Gastrocnemius medialis (tissue), 4 donors: ENCODE measurements around the gene WWOX. TPM values are rescaled to one million over a fixed set of nuclear protein-coding genes. Genes with fewer than 3 reads are reported as not detected.
A peak's percentile ranks its signal among the peaks of the same experiment; 100 is the strongest.

Experiments used
- ATAC-seq, 2 donors: fragments of 150-250 bp; one replicate each; pipeline ENCODE4 v1.9.1; 2016
- DNase-seq, 2 donors: peaks; one replicate each; pipeline ENCODE4 v3.0.0-alpha.2; 2019
- H3K27ac ChIP-seq, 4 donors: fragments of 200-600 bp; sonication (generic); 1 replicate in 1 of 4; 2 replicates in 3 of 4; pipeline ENCODE4 v1.5.1; 2016 to 2018; ENCODE audit warnings: mild to moderate bottlenecking in 2 of 4, moderate library complexity in 1 of 4
- H3K27me3 ChIP-seq, 3 donors: fragments of 200-600 bp; sonication (generic) in 2 of 3; 1 replicate in 1 of 3; 2 replicates in 2 of 3; pipeline versions ENCODE4 v1.5.1 to v1.6.0; 2016 to 2019; ENCODE audit warnings: mild to moderate bottlenecking in 1 of 3, moderate library complexity in 1 of 3
- H3K36me3 ChIP-seq, 2 donors: fragments of 200-600 bp; sonication (generic) in 1 of 2; one replicate each; pipeline ENCODE4 v1.5.1; 2017 to 2018
- H3K4me1 ChIP-seq, 2 donors: fragments of 200-600 bp; sonication (generic) in 1 of 2; one replicate each; pipeline ENCODE4 v1.5.1; 2016 to 2017; ENCODE audit warnings: mild to moderate bottlenecking in 2 of 2
- H3K4me3 ChIP-seq, 4 donors: fragments of 200-600 bp; sonication (generic) in 3 of 4; 1 replicate in 1 of 4; 2 replicates in 3 of 4; pipeline ENCODE4 v1.5.1; 2016 to 2019; ENCODE audit warnings: mild to moderate bottlenecking in 2 of 4
- H3K9me3 ChIP-seq, 3 donors: fragments of 200-600 bp; sonication (generic) in 2 of 3; 1 replicate in 1 of 3; 2 replicates in 2 of 3; pipeline ENCODE4 v1.5.1; 2016 to 2019
- POLR2A ChIP-seq, 2 donors: fragments of 450-650 bp; IDR thresholded peaks; one replicate each; pipeline ENCODE4 v1.6.1; 2017; ENCODE audit warnings: antibody characterized with exemption in 2 of 2, mild to moderate bottlenecking in 2 of 2, moderate library complexity in 2 of 2
- in situ Hi-C, 4 donors: fragments of 200-750 bp; cut with MboI; loops; one replicate each; pipeline versions ENCODE4 v1.15.0 to v1.8.0; 2017; ENCODE audit warnings: low sequenced_read_pairs in 4 of 4
- intact Hi-C: fragments of 100-400 bp; cut with DNase I; formaldehyde crosslinking; loops from one replicate; pipeline ENCODE4 v1.15.1; 2023; ENCODE audit warnings: low total_unique reads
- total RNA-seq, 4 donors: library from RNA; depleted of rRNA; stranded (reverse); fragments of >200 nt; gene quantifications; one replicate each; pipeline versions ENCODE4 v1.1.0 to v1.2.3, GENCODE V29; 2016
- TF ChIP-seq, protein P1 (sequence below), 5 experiments: fragments of 450-650 bp in 3 of 5; fragments of 200-600 bp in 2 of 5; sonication (generic) in 2 of 5; IDR thresholded peaks in 4 of 5; conservative IDR thresholded peaks in 1 of 5; 1 replicate in 4 of 5; 2 replicates in 1 of 5; pipeline ENCODE4 v1.5.1; 2016 to 2019; ENCODE audit warnings: antibody characterized with exemption in 5 of 5, mild to moderate bottlenecking in 3 of 5, moderate library complexity in 3 of 5

Gene WWOX
- total RNA-seq, 4 donors from 2014 or later = 3.3 to 13.0 (median 6.0) TPM

DNA sequence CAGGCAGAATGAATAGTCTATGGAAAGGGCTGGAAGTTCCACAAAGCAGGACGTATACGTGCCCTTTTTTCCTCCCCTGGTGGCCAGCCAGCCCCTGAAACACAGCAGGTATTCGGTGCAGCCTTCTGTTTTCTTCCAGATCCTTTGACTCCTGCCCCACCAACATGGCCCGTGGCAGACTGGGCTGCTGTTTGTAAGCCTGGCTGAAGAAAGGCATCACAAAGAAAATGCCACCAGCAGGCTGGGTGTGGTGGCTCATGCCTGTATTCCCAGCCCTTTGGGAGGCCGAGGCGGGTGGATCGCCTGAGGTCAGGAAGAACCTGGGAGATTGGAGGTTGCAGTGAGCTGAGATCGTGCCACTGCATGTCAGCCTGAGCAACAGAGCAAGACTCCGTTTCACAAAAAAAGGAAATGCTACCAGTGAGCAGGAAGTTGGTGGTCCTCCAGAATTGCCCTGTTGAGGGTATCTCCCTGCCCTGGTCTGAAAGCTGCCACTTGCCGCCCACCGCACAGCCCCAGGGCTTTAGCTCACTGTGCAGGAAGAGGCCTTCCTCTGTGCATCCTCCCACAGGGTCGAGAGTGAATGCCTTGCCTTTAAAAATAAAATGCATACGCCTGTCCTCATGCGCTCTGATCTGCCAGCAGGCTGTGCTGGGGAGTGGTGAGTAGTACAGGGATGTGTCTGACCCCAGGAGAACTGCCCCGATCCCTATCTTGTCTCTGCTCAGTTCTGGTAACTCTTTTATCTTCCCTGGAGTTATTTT lies 913.4 kb downstream of the WWOX start:
- Histone ChIP-seq H3K4me3 (no peak overlapping the region), H3K36me3 (no peaks in the 10 kb centered on the region), H3K4me1 (no peaks in the 10 kb centered on the region), H3K27ac (no peak overlapping the region), H3K27me3 (no peaks in the 10 kb centered on the region), H3K9me3 (no peaks in the 10 kb centered on the region)
- DNase-seq (no peak), ATAC-seq (no peak)
- in situ Hi-C loops = no loop called here
- intact Hi-C loops = no loop called here
- TF ChIP-seq, protein P1, sequence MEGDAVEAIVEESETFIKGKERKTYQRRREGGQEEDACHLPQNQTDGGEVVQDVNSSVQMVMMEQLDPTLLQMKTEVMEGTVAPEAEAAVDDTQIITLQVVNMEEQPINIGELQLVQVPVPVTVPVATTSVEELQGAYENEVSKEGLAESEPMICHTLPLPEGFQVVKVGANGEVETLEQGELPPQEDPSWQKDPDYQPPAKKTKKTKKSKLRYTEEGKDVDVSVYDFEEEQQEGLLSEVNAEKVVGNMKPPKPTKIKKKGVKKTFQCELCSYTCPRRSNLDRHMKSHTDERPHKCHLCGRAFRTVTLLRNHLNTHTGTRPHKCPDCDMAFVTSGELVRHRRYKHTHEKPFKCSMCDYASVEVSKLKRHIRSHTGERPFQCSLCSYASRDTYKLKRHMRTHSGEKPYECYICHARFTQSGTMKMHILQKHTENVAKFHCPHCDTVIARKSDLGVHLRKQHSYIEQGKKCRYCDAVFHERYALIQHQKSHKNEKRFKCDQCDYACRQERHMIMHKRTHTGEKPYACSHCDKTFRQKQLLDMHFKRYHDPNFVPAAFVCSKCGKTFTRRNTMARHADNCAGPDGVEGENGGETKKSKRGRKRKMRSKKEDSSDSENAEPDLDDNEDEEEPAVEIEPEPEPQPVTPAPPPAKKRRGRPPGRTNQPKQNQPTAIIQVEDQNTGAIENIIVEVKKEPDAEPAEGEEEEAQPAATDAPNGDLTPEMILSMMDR (IDR thresholded peaks at IDR 0.05 in 4 of 5, conservative IDR thresholded peaks at IDR 0.05 in 1 of 5) = no peak
- TF ChIP-seq POLR2A (IDR thresholded peaks at IDR 0.05) = no peak

DNA sequence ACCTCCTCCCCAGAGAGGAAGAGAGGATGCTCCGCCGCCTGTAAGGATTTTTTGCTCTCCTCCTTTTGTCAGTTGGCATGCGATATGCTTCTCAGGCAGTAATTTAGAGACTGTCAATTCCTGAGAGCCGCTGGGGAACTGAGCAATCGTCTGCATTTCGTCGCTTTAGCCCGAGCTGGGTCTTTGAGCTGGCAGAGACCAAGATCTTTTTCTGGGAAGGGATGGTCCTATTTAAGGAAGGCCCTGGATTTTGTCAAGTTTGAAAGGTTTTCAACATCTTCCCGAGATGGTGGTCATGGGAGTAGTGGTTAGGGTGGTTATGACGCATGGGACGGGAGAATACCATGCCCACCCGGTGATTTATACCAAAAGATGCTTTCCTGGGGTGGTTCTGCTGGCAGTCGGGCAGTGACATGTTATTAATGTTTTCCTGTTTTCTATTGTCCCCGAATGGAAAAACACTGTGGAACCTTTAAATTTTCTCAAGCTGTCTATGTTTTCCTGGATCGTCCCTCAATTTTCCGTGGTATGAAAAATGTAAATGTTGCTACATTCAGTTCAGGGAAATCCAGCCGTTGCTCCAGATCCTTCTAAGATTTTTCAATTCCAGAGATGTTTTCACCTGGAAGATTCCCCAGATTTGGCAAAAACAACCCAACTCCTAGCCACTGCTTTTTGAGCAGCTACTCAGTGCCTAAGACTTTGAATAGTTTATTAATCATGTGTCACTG lies 914.6 kb downstream of the WWOX start:
- DNase-seq = no peak
- TF ChIP-seq, protein P1 (IDR thresholded peaks at IDR 0.05 in 4 of 5, conservative IDR thresholded peaks at IDR 0.05 in 1 of 5) = no peak
- no peak for TF ChIP-seq POLR2A (IDR thresholded peaks at IDR 0.05)
- Histone ChIP-seq H3K4me1 (no peaks in the 10 kb centered on the region), H3K36me3 (no peaks in the 10 kb centered on the region), H3K27ac (no peak overlapping the region), H3K27me3 (no peaks in the 10 kb centered on the region), H3K4me3 (no peak overlapping the region), H3K9me3 (no peaks in the 10 kb centered on the region)
- in situ Hi-C loops (no loop called here), intact Hi-C loops (no loop called here)
- ATAC-seq = peak in 1 of 2 donors; percentile 30

DNA sequence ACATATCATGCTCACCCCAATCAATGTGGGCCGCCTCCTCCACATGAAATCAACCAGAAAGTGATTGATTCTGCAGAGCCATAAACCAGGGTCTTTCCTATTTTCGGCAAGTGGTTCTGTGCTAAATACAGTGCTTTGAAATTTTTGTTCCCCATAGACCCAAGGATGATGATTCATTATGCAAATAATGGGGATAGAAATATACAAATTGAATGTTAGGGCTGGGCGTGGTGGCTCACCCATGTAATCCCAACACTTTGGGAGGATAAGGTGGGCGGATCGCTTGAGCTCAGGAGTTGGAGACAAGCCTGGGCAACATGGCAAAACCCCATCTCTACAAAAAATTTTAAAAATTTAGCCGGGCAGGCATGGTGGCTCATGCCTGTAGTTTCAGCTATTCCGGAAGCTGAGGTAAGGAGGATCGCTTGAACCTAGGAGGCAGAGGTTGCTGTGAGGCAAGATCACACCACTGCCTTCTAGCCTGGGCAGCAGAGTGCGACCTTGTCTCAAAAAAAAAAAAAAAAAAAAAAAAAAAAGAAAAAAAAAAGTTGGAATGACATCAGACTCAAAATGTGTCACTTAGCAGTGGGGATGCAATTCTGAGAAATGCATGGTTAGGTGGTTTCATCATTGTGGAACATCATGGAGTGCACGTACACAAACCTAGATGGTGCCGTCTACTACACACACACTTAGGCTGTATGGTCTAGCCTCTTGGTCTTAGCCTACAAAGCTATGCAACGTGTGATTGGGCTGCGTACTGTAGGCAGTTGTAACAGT lies 919.4 kb downstream of the WWOX start:
- no peaks in the 10 kb centered on the region for H3K9me3 ChIP-seq
- ATAC-seq (no peak), DNase-seq (no peak)
- no peak for TF ChIP-seq POLR2A (IDR thresholded peaks at IDR 0.05)
- TF ChIP-seq, protein P1 (IDR thresholded peaks at IDR 0.05 in 4 of 5, conservative IDR thresholded peaks at IDR 0.05 in 1 of 5) = no peak
- in situ Hi-C loops (no loop called here), intact Hi-C loops (no loop called here)
- no peak overlapping the region for H3K27ac ChIP-seq
- no peak overlapping the region for H3K4me3 ChIP-seq
- H3K27me3 ChIP-seq = no peaks in the 10 kb centered on the region
- no peaks in the 10 kb centered on the region for H3K4me1 ChIP-seq
- no peaks in the 10 kb centered on the region for H3K36me3 ChIP-seq

DNA sequence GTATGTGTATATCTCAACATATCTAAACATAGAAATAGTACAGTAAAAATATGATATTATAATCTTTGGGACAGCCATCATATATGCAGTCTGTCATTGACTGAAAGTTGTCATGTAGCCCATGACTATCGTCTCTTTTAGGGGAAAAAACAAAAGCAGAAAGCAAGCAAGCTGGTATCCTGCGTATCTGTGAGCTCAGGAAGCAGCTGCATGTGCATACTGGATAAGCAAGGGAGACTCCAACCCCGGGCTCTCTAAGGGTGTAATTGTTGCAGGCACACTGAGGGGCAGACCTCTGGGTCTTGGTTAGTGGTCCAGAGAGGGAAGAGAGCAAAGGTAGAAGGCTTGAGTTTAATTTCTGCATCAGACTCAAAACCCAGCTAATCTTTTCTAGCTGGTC lies 920.0 kb downstream of the WWOX start:
- H3K27me3 ChIP-seq = no peaks in the 10 kb centered on the region
- ATAC-seq = no peak
- intact Hi-C loops (no loop called here), in situ Hi-C loops (no loop called here)
- H3K27ac ChIP-seq = no peak overlapping the region
- DNase-seq = no peak
- H3K4me1 ChIP-seq = no peaks in the 10 kb centered on the region
- TF ChIP-seq, protein P1 (IDR thresholded peaks at IDR 0.05 in 4 of 5, conservative IDR thresholded peaks at IDR 0.05 in 1 of 5) = no peak
- no peaks in the 10 kb centered on the region for H3K9me3 ChIP-seq
- no peak overlapping the region for H3K4me3 ChIP-seq
- no peaks in the 10 kb centered on the region for H3K36me3 ChIP-seq
